MCF 10A (cell line): Measurements from ENCODE around the gene DHRS9. TPM values are rescaled to one million over a fixed set of nuclear protein-coding genes. Genes with fewer than 3 reads are reported as not detected.

Experiments used
- Bru-seq: library from RNA; stranded (reverse); fragments of 400-500 nt; gene quantifications from one replicate; lab custom pipeline; 2021; lab: Mats Ljungman, UMichigan
- BruChase-seq, 2 experiments: library from RNA; stranded (reverse); fragments of 400-500 nt; gene quantifications; one replicate each; lab custom pipeline; 2021; lab: Mats Ljungman, UMichigan
- BruUV-seq: library from RNA; stranded (reverse); fragments of 400-500 nt; replicated peaks from 2 replicates; lab custom pipeline; 2021; lab: Mats Ljungman, UMichigan
- CTCF ChIA-PET: fragments of 300-600 bp; sonication (Branson Sonifier 250); formaldehyde crosslinking; extraction: SDS; loops from one replicate; lab custom pipeline; 2021; ENCODE audit warnings: antibody characterized with exemption, inconsistent platforms; lab: Yijun Ruan, JAX
- POLR2A ChIA-PET: fragments of 300-600, 350-650 bp; sonication (Branson Sonifier 250); formaldehyde crosslinking; extraction: SDS; loops from one replicate; lab custom pipeline; 2020; ENCODE audit warnings: antibody characterized with exemption, inconsistent platforms; lab: Yijun Ruan, JAX
- DNase-seq: peaks from one replicate; pipeline ENCODE4 v3.0.0-alpha.2; 2018; ENCODE audit not compliant: unreplicated experiment
- H3K27ac Mint-ChIP-seq: one replicate; pipeline ENCODE4 v1.8.0; 2022; ENCODE audit warnings: mild to moderate bottlenecking, low read depth, mixed read lengths; ENCODE audit not compliant: unreplicated experiment
- H3K27me3 Mint-ChIP-seq: one replicate; pipeline ENCODE4 v1.8.0; 2022; ENCODE audit warnings: mixed read lengths; ENCODE audit not compliant: insufficient read depth, unreplicated experiment
- H3K36me3 Mint-ChIP-seq: one replicate; pipeline ENCODE4 v1.8.0; 2022; ENCODE audit warnings: mild to moderate bottlenecking, moderate library complexity, mixed read lengths; ENCODE audit not compliant: insufficient read depth, unreplicated experiment
- H3K4me1 Mint-ChIP-seq: one replicate; pipeline ENCODE4 v1.8.0; 2022; ENCODE audit warnings: mixed read lengths; ENCODE audit not compliant: insufficient read depth, unreplicated experiment
- H3K4me3 Mint-ChIP-seq: one replicate; pipeline ENCODE4 v1.8.0; 2022; ENCODE audit warnings: mild to moderate bottlenecking, moderate library complexity, mixed read lengths; ENCODE audit not compliant: unreplicated experiment
- H3K9me3 Mint-ChIP-seq: one replicate; pipeline ENCODE4 v1.8.0; 2022; ENCODE audit warnings: mixed read lengths; ENCODE audit not compliant: unreplicated experiment
- CTCF ChIP-seq: fragments of 200-600 bp; IDR thresholded peaks from one replicate; pipeline ENCODE4 v1.8.0; 2022; ENCODE audit warnings: antibody characterized with exemption, mild to moderate bottlenecking; ENCODE audit not compliant: unreplicated experiment
- intact Hi-C: fragments of 100-400 bp; cut with micrococcal nuclease; formaldehyde crosslinking; loops from 2 replicates; pipeline ENCODE4 v1.14.1; 2022
- long read RNA-seq: library from polyadenylated mRNA; stranded (forward); transcript quantifications from one replicate; pipeline ENCODE4 v2.0.0, GENCODE V29; 2022
- total RNA-seq: library from RNA; stranded (reverse); gene quantifications from 2 replicates; pipeline ENCODE4 v1.2.3, GENCODE V29; 2022

The DHRS9 gene
- total RNA-seq (0.21 TPM in 1 of 2 replicates, not detected in the other), Bru-seq, nascent RNA (percentile 13 among the genes with signal in this experiment), BruChase-seq, experiment 1, labeled RNA remaining after a 6-hour chase (percentile 9 among the genes with signal in this experiment), BruChase-seq, experiment 2, labeled RNA remaining after a 2-hour chase (percentile 11 among the genes with signal in this experiment)
- long read RNA-seq: 0 reads

GRCh38 chr2:169069341-169069740, at the start of gene DHRS9:
TSS of gene DHRS9 (plus strand) at chr2:169069563. CDS start at chr2:169081582, 12,019 bp downstream.
- Mint-ChIP-seq H3K4me1 (peaks cover 16% of the 10 kb centered on the region), H3K9me3 (no peaks in the 10 kb centered on the region), H3K4me3 (no peak within 1 kb of the TSS), H3K27me3 (no peaks in the 10 kb centered on the region), H3K27ac (peak within 1 kb of the TSS; percentile 53), H3K36me3 (no peaks in the 10 kb centered on the region)
- ChIA-PET CTCF (interaction anchor here (0.6 to 0.7 kb wide), 4 partner anchors 24 to 102 kb away, joined by 3 to 5 read pairs (median 4); no protein-coding TSS in a partner anchor), POLR2A (interaction anchor here (0.6 to 1.8 kb wide), 12 partner anchors 10 to 105 kb away, joined by 3 to 17 read pairs (median 4); no protein-coding TSS in a partner anchor)
- peak; percentile 97 for DNase-seq
- intact Hi-C loops: no loop called here
- no TSS peak for BruUV-seq
- TF ChIP-seq CTCF: no peak

GRCh38 chr2:169023161-169023560, 46.2 kb upstream of the DHRS9 start:
- DNase-seq: no peak
- no TSS peak for BruUV-seq
- CTCF ChIA-PET: interaction anchor here (0.6 kb wide), 1 partner anchor 117 kb away, joined by 3 read pairs; no protein-coding TSS in a partner anchor
- no peak for TF ChIP-seq CTCF
- H3K27ac Mint-ChIP-seq: no peak overlapping the region
- no peaks in the 10 kb centered on the region for H3K9me3 Mint-ChIP-seq
- H3K36me3 Mint-ChIP-seq: no peaks in the 10 kb centered on the region
- POLR2A ChIA-PET: interaction anchor here (1.8 kb wide), 1 partner anchor 10 kb away, joined by 4 read pairs; no protein-coding TSS in a partner anchor
- H3K4me1 Mint-ChIP-seq: peaks cover 6% of the 10 kb centered on the region
- intact Hi-C loops: no loop called here
- H3K4me3 Mint-ChIP-seq: no peak overlapping the region
- H3K27me3 Mint-ChIP-seq: no peaks in the 10 kb centered on the region

- CTCF ChIA-PET: interaction anchor here (0.6 to 0.7 kb wide), 4 partner anchors 11 to 79 kb away, joined by 3 to 5 read pairs (median 3); no protein-coding TSS in a partner anchor
- BruUV-seq: no TSS peak
These were observed 43.3 kb upstream of the DHRS9 start for GRCh38 chr2:169026056-169026455.

More at GRCh38 chr2:169026056-169026455, 43.3 kb upstream of the DHRS9 start:
- H3K4me3 Mint-ChIP-seq: no peak overlapping the region
- no peak overlapping the region for H3K27ac Mint-ChIP-seq
- H3K36me3 Mint-ChIP-seq: no peaks in the 10 kb centered on the region
- POLR2A ChIA-PET: interaction anchor here (2.2 kb wide), 1 partner anchor 67 kb away, joined by 5 read pairs; no protein-coding TSS in a partner anchor
- H3K9me3 Mint-ChIP-seq: no peaks in the 10 kb centered on the region
- DNase-seq: no peak
- intact Hi-C loops: no loop called here
- TF ChIP-seq CTCF: no peak
- H3K4me1 Mint-ChIP-seq: peaks cover 6% of the 10 kb centered on the region
- H3K27me3 Mint-ChIP-seq: no peaks in the 10 kb centered on the region
